Neural cell (in vitro differentiated cells): ENCODE results near the gene TRA2A.

Source experiments
- CTCF ChIP-seq: fragments of 450-650 bp; IDR thresholded peaks from 2 replicates; pipeline ENCODE4 v1.5.1; 2014; ENCODE audit warnings: antibody characterized with exemption, mild to moderate bottlenecking, moderate library complexity; ENCODE audit not compliant: poor library complexity, severe bottlenecking
- EP300 ChIP-seq: fragments of 450-650 bp; conservative IDR thresholded peaks from 2 replicates; pipeline ENCODE4 v1.6.1; 2014; ENCODE audit warnings: antibody characterized with exemption, mild to moderate bottlenecking, moderate library complexity; ENCODE audit not compliant: poor library complexity, severe bottlenecking
- EZH2 ChIP-seq: fragments of 200-600, 300-800 bp; shearing (Covaris generic), sonication (generic); IDR thresholded peaks from 2 replicates; pipeline ENCODE4 v1.6.1; 2014; ENCODE audit warnings: antibody characterized with exemption, low read length, borderline replicate concordance, mild to moderate bottlenecking; ENCODE audit not compliant: insufficient read depth, poor library complexity, severe bottlenecking
- POLR2AphosphoS5 ChIP-seq: IDR thresholded peaks from 2 replicates; pipeline ENCODE4 v1.6.1; 2012
- REST ChIP-seq: IDR thresholded peaks from 2 replicates; pipeline ENCODE4 v1.6.1; 2012; ENCODE audit warnings: borderline replicate concordance
- SMC3 ChIP-seq: fragments of 450-650 bp; conservative IDR thresholded peaks from 2 replicates; pipeline ENCODE4 v1.6.1; 2014; ENCODE audit warnings: antibody characterized with exemption, mild to moderate bottlenecking, moderate library complexity; ENCODE audit not compliant: poor library complexity
- TAF1 ChIP-seq: IDR thresholded peaks from 2 replicates; pipeline ENCODE4 v1.6.1; 2012; ENCODE audit warnings: low read depth

- TF ChIP-seq EP300 (no peak), CTCF (no peak), EZH2 (no peak), POLR2AphosphoS5 (no peak), REST (no peak), SMC3 (no peak), TAF1 (no peak)
These were observed 559 bp downstream of the TRA2A start for GRCh38 chr7:23531050-23531793.
